RWPE2 (cell line): Measurements from ENCODE around the gene ASTN1.

Source experiments
- ATAC-seq: fragments of 200-7000 bp; cut with Tn5 transposase; 3 replicates; pipeline ENCODE4 v1.9.1; 2021; ENCODE audit warnings: low read depth
- DNase-seq: peaks from one replicate; pipeline ENCODE4 v3.0.0-alpha.2; 2020; ENCODE audit warnings: low spot score
- H3K27ac ChIP-seq: fragments of 450-650 bp; 2 replicates; pipeline ENCODE4 v1.5.1; 2017; ENCODE audit warnings: mild to moderate bottlenecking; ENCODE audit not compliant: poor library complexity, severe bottlenecking
- H3K27me3 ChIP-seq: fragments of 250-450 bp; sonication (Bioruptor Pico); 2 replicates; pipeline ENCODE4 v1.5.1; 2021; ENCODE audit warnings: mild to moderate bottlenecking, moderate library complexity; ENCODE audit not compliant: insufficient read depth, poor library complexity, severe bottlenecking
- H3K36me3 ChIP-seq: fragments of 250-450 bp; sonication (Bioruptor Pico); 2 replicates; pipeline ENCODE4 v1.5.1; 2020; ENCODE audit warnings: low read depth, mild to moderate bottlenecking, moderate library complexity
- H3K4me1 ChIP-seq: fragments of 250-450 bp; sonication (Bioruptor Pico); 2 replicates; pipeline ENCODE4 v1.5.1; 2021; ENCODE audit warnings: mild to moderate bottlenecking, moderate library complexity; ENCODE audit not compliant: insufficient read depth, poor library complexity, severe bottlenecking
- H3K4me3 ChIP-seq: fragments of 250-450 bp; sonication (Bioruptor Pico); 2 replicates; pipeline ENCODE4 v1.5.1; 2021; ENCODE audit warnings: mild to moderate bottlenecking, moderate library complexity; ENCODE audit not compliant: severe bottlenecking
- H3K9me3 ChIP-seq: fragments of 250-450 bp; sonication (Bioruptor Pico); 2 replicates; pipeline ENCODE4 v1.5.1; 2021; ENCODE audit warnings: mild to moderate bottlenecking, moderate library complexity; ENCODE audit not compliant: severe bottlenecking
- CTCF ChIP-seq: fragments of 450-650 bp; IDR thresholded peaks from one replicate; pipeline ENCODE4 v1.5.1; 2017; ENCODE audit warnings: mild to moderate bottlenecking, moderate library complexity; ENCODE audit not compliant: poor library complexity, severe bottlenecking

The ASTN1 gene

GRCh38 chr1:176954242-176954641, 210.3 kb downstream of the ASTN1 start:
- Histone ChIP-seq H3K27ac (no peak overlapping the region), H3K27me3 (no peaks in the 10 kb centered on the region), H3K9me3 (no peaks in the 10 kb centered on the region), H3K4me3 (no peak overlapping the region), H3K36me3 (no peaks in the 10 kb centered on the region), H3K4me1 (no peaks in the 10 kb centered on the region)
- TF ChIP-seq CTCF, result peak; percentile 8
- ATAC-seq (no peak), DNase-seq (no peak)

GRCh38 chr1:176950736-176951324, 213.7 kb downstream of the ASTN1 start:
- TF ChIP-seq CTCF, result no peak
- Histone ChIP-seq H3K9me3 (no peaks in the 10 kb centered on the region), H3K4me1 (no peaks in the 10 kb centered on the region), H3K36me3 (no peaks in the 10 kb centered on the region), H3K4me3 (no peak overlapping the region), H3K27me3 (peaks cover 2% of the 10 kb centered on the region), H3K27ac (no peak overlapping the region)
- DNase-seq (no peak), ATAC-seq (no peak)

- Histone ChIP-seq H3K36me3 (no peaks in the 10 kb centered on the region), H3K4me1 (no peaks in the 10 kb centered on the region), H3K9me3 (no peaks in the 10 kb centered on the region), H3K4me3 (no peak overlapping the region), H3K27ac (no peak overlapping the region), H3K27me3 (peaks cover 2% of the 10 kb centered on the region)
- ATAC-seq (peak; percentile 66), DNase-seq (peak; percentile 56)
- TF ChIP-seq CTCF, result peak; percentile 49
These were observed 215.4 kb downstream of the ASTN1 start for GRCh38 chr1:176949033-176949662.

GRCh38 chr1:176944606-176945005, 219.9 kb downstream of the ASTN1 start:
- ATAC-seq (no peak), DNase-seq (no peak)
- Histone ChIP-seq H3K4me1 (no peaks in the 10 kb centered on the region), H3K4me3 (no peak overlapping the region), H3K27ac (no peak overlapping the region), H3K36me3 (no peaks in the 10 kb centered on the region), H3K27me3 (peaks cover 7% of the 10 kb centered on the region), H3K9me3 (no peaks in the 10 kb centered on the region)
- no peak for TF ChIP-seq CTCF

- H3K27ac ChIP-seq, result no peak overlapping the region
- no peaks in the 10 kb centered on the region for H3K9me3 ChIP-seq
- DNase-seq (no peak), ATAC-seq (no peak)
- H3K4me3 ChIP-seq, result no peak overlapping the region
- no peak for TF ChIP-seq CTCF
- H3K27me3 ChIP-seq, result peaks cover 7% of the 10 kb centered on the region
- H3K4me1 ChIP-seq, result no peaks in the 10 kb centered on the region
- H3K36me3 ChIP-seq, result no peaks in the 10 kb centered on the region
These were observed 220.7 kb downstream of the ASTN1 start for GRCh38 chr1:176943783-176944182.
